PC-3 (cell line): ENCODE results near the gene CPLANE2.

Experiments
- CTCF ChIP-seq: fragments of 300-600 bp; sonication (generic); conservative IDR thresholded peaks from 2 replicates; pipeline ENCODE4 v1.5.1; 2017; ENCODE audit warnings: antibody characterized with exemption, low read depth, mild to moderate bottlenecking, low read length
- EZH2 ChIP-seq: fragments of 300-600 bp; sonication (generic); IDR thresholded peaks from one replicate; pipeline ENCODE4 v1.6.1; 2017; ENCODE audit warnings: antibody characterized with exemption, mild to moderate bottlenecking, low read length; ENCODE audit not compliant: unreplicated experiment
- EZH2phosphoT487 ChIP-seq: fragments of 300-600 bp; sonication (generic); IDR thresholded peaks from 2 replicates; pipeline ENCODE4 v1.6.1; 2018; ENCODE audit warnings: mild to moderate bottlenecking, antibody characterized with exemption, low read length, borderline replicate concordance

- TF ChIP-seq CTCF (no peak), EZH2 (no peak), EZH2phosphoT487 (no peak)
These were observed 23.8 kb upstream of the CPLANE2 start for GRCh38 chr1:16260814-16261213.
